Epithelial cell of alveolus of lung (primary cell): Measurements from ENCODE around the gene PGP. TPM values are rescaled to one million over a fixed set of nuclear protein-coding genes. Genes with fewer than 3 reads are reported as not detected.

Experiments
- total RNA-seq: library from RNA; depleted of rRNA; stranded (reverse); fragments of >200 nt; gene quantifications from 2 replicates; pipeline ENCODE4 v1.2.1, GENCODE V29; 2015

The PGP gene
- 4.1 and 16.3 TPM in 2 replicates for total RNA-seq

GRCh38 chr16:2214719-2214968 is at the start of gene PGP:
TSS of gene PGP (minus strand) at chr16:2214840. CDS start at chr16:2214777, 63 bp downstream.

GRCh38 chr16:2251296-2252111 is 36.9 kb upstream of the PGP start, which contains the start of gene ECI1:
TSS of gene ECI1 (minus strand) at chr16:2251587. CDS start at chr16:2251566, 21 bp downstream.

GRCh38 chr16:2236337-2237101 is 21.9 kb upstream of the PGP start, which contains the start of gene DNASE1L2:
TSS of gene DNASE1L2 (plus strand) at chr16:2236444. CDS start at chr16:2236817, 373 bp downstream.

GRCh38 chr16:2223221-2223941 is 8.7 kb upstream of the PGP start, which contains the start of gene E4F1:
TSS of gene E4F1 (plus strand) at chr16:2223591. CDS start at chr16:2223614, 23 bp downstream.

DNA sequence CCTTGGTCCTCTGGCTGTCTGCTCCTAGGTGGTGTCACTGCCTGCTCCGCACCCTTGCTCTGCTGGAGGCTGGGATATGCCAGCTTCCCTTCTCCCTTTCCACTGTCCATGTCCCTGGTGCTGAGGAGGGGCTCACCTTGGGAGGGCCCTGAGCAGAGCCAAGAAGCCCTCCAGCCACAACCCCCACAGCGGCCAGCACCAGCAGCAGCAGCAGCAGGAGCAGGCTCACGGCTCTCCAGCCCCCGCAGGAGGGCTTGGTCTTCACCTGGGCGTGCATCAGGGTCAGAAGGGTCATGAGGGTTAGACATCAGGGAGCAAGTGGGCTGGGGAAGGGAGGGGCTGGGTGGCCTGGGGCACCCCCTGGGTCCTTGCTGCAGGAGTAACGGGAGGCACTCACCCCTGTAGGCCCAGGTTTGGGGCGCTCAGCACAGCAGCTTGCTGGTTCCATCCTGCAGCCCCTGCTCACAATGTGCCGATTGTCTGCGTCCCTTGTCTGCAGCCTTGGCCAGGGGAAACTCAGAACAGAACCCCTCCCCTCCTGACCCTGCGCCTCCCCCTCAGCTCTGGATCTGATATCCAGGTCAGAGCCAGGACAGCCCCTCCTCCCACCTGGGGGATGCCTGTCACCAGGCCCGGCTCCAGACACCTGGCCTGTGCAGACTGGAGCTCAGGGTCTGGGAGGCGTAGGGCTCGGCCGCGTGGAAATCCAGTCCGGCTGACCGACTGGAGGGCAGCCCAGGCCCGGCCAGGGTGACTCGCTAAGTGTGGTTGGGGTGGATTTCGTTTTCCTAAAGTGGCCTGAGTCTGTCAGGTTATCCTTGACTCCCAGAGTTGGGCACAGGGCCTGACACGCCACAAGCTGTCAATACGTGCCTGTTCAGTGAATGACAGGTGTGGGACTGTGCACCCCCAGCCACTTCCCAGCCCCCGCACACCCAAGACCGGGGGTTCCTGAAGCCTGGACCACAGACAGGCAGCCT is 4.0 kb downstream of the PGP start, which contains the start of gene BRICD5:
BRICD5 (minus strand) TSS at position 478 of the 980 bp plus-strand sequence; CDS start at position 448, 30 bp downstream.

GRCh38 chr16:2205104-2205966 is 9.3 kb downstream of the PGP start, which contains the start of gene MLST8:
TSS of gene MLST8 (plus strand) at chr16:2205454. CDS start at chr16:2206086, 632 bp downstream.

GRCh38 chr16:2196162-2196980 is 18.3 kb downstream of the PGP start, which contains the start of gene CASKIN1:
TSS of gene CASKIN1 (minus strand) at chr16:2196605. CDS start at chr16:2196432, 173 bp downstream.

Other genes with a start within 250 kb of the PGP start
- not detected in 2 replicates for gene RNF151, start 248.0 kb downstream of the PGP start, total RNA-seq
- gene TBL3, start 242.8 kb downstream of the PGP start, total RNA-seq = 51.7 and 71.4 TPM in 2 replicates
- gene NOXO1, start 233.4 kb downstream of the PGP start, total RNA-seq = not detected in 2 replicates
- gene GFER, start 230.6 kb downstream of the PGP start, total RNA-seq = 15.6 and 25.9 TPM in 2 replicates
- gene SYNGR3, start 224.9 kb downstream of the PGP start, total RNA-seq = 5.4 and 7.6 TPM in 2 replicates
- 33.7 and 41.0 TPM in 2 replicates for gene ZNF598, start 205.0 kb downstream of the PGP start, total RNA-seq
- 5.6 and 6.6 TPM in 2 replicates for gene NPW, start 195.1 kb downstream of the PGP start, total RNA-seq
- gene NHERF2, start 187.9 kb downstream of the PGP start, total RNA-seq = 56.8 and 85.8 TPM in 2 replicates
- 25.9 and 28.7 TPM in 2 replicates for gene NTHL1, start 167.0 kb downstream of the PGP start, total RNA-seq
- 33.1 and 51.4 TPM in 2 replicates for gene TSC2, start 166.9 kb downstream of the PGP start, total RNA-seq
- 72.0 and 175 TPM in 2 replicates for gene PKD1, start 78.9 kb downstream of the PGP start, total RNA-seq
- gene RAB26, start 66.2 kb downstream of the PGP start, total RNA-seq = 0.91 and 3.3 TPM in 2 replicates
- 65.8 and 73.5 TPM in 2 replicates for gene TRAF7, start 59.1 kb downstream of the PGP start, total RNA-seq
- gene CASKIN1, start 18.2 kb downstream of the PGP start, total RNA-seq = under 0.01 and 0.08 TPM in 2 replicates
- 38.7 and 61.3 TPM in 2 replicates for gene MLST8, start 9.4 kb downstream of the PGP start, total RNA-seq
- gene BRICD5, start 4.0 kb downstream of the PGP start, total RNA-seq = 0.13 and 1.2 TPM in 2 replicates
- 16.4 and 37.3 TPM in 2 replicates for gene E4F1, start 8.8 kb upstream of the PGP start, total RNA-seq
- 0.13 and 6.4 TPM in 2 replicates for gene DNASE1L2, start 21.6 kb upstream of the PGP start, total RNA-seq
- 34.8 and 38.7 TPM in 2 replicates for gene ECI1, start 36.7 kb upstream of the PGP start, total RNA-seq
- 169 and 188 TPM in 2 replicates for gene RNPS1, start 53.3 kb upstream of the PGP start, total RNA-seq
- 0.13 and 3.1 TPM in 2 replicates for gene ABCA3, start 125.9 kb upstream of the PGP start, total RNA-seq
- gene CCNF, start 214.6 kb upstream of the PGP start, total RNA-seq = 13.3 and 23.3 TPM in 2 replicates
- gene TEDC2, start 245.3 kb upstream of the PGP start, total RNA-seq = 8.6 and 11.0 TPM in 2 replicates